DMS 273 (cell line): ENCODE measurements around the gene TP53I11.

Experiments used
- DNase-seq: peaks from one replicate; lab custom pipeline; 2025; ENCODE audit not compliant: unreplicated experiment; lab: John Stamatoyannopoulos, UW

TP53I11 gene

DNA sequence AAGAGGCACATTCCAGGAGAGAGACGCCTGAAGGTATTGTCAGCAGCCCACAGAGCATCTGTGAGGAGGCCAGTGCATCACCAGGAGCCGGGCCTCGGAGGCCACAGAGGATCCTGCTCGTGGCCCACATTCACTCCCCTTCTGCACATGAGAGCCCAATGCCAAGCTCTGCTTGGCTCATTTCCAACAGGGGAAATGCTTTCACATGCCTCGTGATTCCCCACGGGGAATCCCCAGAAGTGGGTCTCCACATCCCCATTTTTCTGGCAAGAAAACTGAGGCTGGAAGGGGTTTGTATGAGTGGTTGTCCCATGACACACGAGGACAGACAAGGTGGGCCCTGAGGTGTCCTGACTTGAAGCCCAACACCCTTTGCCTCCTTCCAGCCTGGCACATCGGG is 34.4 kb downstream of the TP53I11 start:
- DNase-seq, result no peak

DNA sequence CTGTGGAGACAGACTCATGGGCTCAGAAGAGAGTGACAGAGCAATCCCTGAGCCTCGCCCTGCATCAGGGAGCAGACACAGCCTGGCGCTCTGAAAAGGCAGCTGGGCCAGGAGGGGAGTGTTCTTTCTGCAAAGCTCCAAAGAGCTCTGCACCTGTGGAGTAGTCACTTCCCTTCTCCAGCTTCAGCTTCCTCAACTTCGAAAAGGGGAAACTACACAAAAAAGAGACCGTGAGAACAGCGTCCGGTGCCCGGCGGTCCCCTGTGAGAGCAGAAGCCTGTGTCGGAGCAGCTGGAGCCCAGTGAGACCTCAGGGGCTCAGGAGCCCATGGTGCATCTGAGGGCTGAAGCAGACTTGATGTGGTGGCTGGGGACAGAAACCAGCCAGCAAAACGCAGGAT is 35.1 kb downstream of the TP53I11 start:
- DNase-seq, result no peak

- DNase-seq, result no peak
These were observed 35.7 kb downstream of the TP53I11 start for GRCh38 chr11:44915004-44915403.

- DNase-seq, result no peak
These were observed 36.6 kb downstream of the TP53I11 start for GRCh38 chr11:44914105-44914504.

DNA sequence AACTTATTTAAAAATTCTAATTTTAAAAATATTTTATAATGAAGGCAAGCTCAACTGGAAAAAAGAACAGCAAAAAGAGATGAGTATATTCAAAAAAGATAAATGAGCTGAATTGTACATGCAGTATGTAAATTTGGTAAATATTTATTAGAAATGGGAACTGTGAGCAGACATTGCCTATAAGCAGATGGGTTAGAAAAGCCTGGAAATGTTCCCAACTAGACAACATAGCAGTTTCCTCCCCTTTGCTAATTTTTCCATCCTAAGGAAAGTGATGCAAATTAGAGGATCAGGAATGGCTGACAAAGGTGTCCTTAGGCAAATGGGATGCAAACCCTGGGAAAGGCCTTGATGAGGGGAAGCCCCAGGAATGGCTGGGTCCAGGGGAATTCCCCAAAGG is 37.2 kb downstream of the TP53I11 start:
- DNase-seq, result no peak

DNA sequence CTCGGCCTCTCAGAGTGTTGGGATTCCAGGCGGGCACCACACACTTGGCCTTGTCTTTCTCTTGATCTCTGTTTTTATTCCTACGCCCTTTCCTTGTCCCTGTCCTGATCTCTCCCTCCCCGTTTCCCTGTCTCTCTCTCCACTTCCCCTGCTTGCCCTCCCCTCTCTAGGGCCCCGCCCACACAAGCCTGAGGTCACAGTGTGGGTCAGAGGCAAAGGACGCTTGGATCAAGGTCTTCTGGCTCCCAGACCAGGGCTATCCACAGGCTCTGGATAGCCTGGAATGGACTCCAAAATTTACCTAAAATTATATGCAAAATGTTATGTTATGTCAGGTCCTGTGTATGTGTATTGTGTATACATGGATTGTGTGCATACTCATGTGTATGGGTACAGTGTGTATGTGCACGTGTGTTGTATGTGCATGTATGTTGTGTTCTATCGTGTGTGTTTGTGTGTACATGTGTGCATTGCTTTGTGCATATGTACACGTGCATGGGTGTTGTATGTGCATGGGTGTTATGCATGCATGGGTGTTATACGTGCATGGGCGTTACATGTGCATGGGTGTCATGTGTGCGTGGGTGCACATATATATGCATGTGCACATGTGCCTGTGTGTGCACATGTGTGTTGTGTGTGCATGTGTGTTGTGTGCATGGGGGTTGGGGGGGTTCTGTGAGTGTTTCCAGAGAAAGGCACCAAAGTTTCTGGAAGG is 38.3 kb downstream of the TP53I11 start:
- DNase-seq, result no peak

DNA sequence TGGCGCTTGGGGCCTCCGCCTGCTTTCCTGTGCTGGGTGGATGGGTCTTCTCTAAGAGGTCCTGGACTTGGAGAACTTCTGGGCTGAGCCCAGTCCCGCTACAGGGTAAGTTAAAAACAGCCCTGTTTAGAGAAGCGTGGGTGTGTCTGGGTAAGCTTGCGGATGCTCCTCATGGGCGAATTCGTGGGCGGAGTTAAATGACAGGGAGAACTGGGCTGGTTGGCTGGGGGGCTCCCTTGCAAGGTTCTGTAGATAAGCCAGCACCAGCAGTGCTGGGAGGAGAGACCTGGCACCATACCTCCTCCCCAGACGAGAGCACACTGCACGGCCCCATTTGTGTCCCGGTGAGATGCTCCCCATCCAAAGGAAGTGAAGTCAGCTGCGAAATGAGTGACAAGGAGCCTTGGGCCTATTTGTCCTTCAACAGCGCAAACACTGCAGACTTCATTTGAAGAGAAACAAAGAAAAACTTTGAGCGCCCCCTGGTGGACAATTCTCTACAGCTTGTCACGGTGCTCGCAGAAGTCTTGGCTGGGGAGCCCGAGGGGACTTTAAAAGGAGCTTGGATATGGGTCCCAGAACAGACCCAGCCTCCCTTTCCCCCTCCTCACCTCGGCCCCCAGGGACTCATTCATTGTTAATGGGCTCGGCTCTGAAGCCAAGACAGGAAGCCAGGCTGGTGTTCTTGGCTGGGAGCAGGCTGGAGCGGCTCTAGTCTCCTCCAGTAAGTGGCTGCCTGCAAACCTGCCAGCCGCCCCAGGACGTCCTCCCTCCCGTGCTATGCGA is 39.5 kb downstream of the TP53I11 start:
- DNase-seq, result peak; percentile 93

DNA sequence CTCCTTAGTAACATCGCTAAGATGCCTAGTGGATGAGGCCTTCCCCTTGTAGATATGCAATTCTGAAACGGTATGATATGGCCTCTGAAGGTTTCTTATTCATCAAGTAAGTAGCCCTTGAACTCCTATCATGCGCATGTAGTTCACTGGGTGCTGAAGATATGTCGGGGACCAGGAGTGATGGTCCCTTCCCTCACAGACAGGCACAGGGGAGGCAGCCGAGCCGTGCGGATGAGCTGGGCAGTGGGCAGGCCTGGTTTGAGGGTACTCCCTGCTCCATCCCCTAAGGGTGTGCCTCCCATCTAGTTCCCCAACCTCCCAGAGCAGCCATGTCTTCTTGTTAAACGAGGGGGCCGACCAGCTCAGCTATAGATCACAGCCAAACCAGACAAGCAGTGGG is 40.1 kb downstream of the TP53I11 start:
- no peak for DNase-seq

DNA sequence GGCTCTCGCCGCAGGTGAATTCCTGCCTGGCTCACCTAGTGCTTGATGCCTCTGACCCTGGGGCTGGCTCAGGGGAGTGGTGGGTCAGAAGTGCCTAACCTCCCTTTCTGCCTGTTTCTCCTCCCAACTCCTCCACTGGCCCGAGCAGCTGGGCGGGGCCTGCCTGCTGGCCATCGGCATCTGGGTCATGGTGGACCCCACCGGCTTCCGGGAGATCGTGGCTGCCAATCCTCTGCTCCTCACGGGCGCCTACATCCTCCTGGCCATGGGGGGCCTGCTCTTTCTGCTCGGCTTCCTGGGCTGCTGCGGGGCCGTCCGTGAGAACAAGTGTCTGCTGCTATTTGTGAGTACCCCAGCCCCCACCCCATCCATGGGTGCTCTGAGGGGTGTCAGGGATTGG is 41.1 kb downstream of the TP53I11 start:
- no peak for DNase-seq

- no peak for DNase-seq
These were observed 44.0 kb downstream of the TP53I11 start for GRCh38 chr11:44906649-44907048.

- DNase-seq, result peak; percentile 30
These were observed 45.4 kb downstream of the TP53I11 start for GRCh38 chr11:44905131-44905866.

DNA sequence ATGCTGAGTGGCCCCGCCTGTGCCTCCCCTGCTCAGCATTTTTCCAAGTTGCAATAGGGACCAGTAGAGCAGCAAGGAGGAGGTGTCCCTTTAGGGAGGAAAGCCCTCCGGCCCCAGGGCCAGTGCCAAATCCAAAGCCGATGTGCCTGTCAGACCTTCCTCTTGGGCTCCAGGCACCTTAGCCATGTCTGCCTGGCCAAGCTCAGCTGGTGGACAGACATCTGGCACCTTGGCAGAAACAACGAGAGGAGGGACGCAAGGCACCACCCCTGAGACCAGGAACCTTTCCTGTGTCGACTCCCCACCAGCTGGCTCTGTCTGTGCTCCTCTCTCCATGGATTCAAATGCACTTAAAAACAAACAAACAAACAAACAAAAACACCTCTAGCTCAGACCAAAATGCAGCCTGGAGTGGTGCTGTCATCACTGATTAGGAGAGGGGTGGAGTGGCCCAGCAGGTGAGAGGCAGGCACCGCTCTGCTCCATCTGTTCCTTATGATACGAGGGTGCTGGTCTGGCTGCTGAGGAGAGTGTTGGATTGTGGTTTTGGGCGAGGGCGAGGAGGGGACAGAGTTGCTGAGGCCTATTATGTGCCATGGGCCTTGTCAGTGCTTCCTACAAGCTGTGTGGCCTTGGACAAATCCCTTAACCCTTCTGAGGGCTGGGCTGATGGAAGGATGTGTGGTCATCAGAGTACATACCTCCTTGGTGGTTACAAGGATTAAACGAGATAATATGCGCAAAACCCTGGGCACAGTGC is 46.2 kb downstream of the TP53I11 start:
- DNase-seq, result peak; percentile 28

- DNase-seq, result no peak
These were observed 47.2 kb downstream of the TP53I11 start for GRCh38 chr11:44903518-44903917.

- DNase-seq, result no peak
These were observed 47.6 kb downstream of the TP53I11 start for GRCh38 chr11:44903035-44903434.

DNA sequence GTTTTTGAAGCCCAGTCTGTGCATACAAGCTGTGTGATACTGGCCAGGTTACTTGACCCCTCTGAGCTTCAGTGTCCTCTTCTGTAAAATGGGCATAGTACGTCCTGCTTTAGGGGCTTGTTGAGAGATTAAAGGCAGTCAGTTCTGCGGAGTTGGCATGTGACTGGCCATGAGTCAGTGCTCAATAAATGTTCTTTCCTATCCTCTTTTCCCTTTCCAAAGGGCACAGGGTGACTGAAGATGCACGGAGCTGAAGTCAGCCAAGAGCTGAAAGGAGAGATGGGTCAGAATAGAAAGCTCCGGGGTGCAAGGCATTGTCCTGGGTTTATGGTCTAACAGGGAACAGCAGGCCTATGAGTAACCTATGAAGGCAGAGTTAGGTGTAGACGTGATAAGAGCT is 48.9 kb downstream of the TP53I11 start:
- DNase-seq, result no peak

GRCh38 chr11:44901120-44901633 is 49.5 kb downstream of the TP53I11 start:
- no peak for DNase-seq

DNA sequence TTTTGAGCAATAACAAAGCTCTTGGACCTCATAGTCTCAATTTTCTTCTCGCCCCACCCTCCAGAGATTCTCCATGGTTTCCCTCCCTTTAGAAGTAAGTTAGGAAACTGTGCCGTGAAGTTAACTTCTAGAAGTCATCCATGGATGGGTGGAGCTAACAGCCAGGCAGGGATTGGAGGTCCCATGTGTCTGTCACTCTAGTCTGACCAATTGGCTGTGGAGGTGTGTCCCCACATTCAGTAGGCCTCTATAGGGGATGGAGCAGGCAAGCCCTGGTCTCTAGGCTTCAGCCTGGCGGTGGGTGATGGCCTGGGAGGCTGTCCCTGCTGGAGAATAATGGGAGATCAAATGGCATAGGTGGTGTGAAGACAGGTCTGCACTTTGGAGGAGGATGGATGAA is 50.7 kb downstream of the TP53I11 start:
- peak; percentile 57 for DNase-seq

GRCh38 chr11:44893846-44894617 is 56.7 kb downstream of the TP53I11 start:
- DNase-seq, result peak; percentile 94

GRCh38 chr11:44893308-44893822 is 57.3 kb downstream of the TP53I11 start:
- DNase-seq, result peak; percentile 86

GRCh38 chr11:44892843-44893242 is 57.8 kb downstream of the TP53I11 start:
- DNase-seq, result no peak
